NCI-H2196 treated with DMSO at 0.1 percent for 48 hours (cell line): ENCODE data around the gene DOLPP1.

Experiments
- DNase-seq: peaks from one replicate; lab custom pipeline; 2025; ENCODE audit not compliant: unreplicated experiment; lab: John Stamatoyannopoulos, UW

Gene DOLPP1

GRCh38 chr9:129063061-129063460 lies 17.9 kb upstream of the DOLPP1 start:
- no peak for DNase-seq

GRCh38 chr9:129064499-129064908 lies 16.4 kb upstream of the DOLPP1 start:
- DNase-seq = no peak

GRCh38 chr9:129068110-129068509 lies 12.8 kb upstream of the DOLPP1 start:
- no peak for DNase-seq

GRCh38 chr9:129068990-129069861 lies 11.7 kb upstream of the DOLPP1 start:
- DNase-seq = no peak

- DNase-seq = no peak
These were observed 10.9 kb upstream of the DOLPP1 start for GRCh38 chr9:129069862-129070641.

GRCh38 chr9:129070696-129071525 lies 10.0 kb upstream of the DOLPP1 start:
- DNase-seq = no peak

GRCh38 chr9:129071526-129072126 lies 9.3 kb upstream of the DOLPP1 start:
- no peak for DNase-seq

- DNase-seq = no peak
These were observed 8.7 kb upstream of the DOLPP1 start for GRCh38 chr9:129072171-129072570.

- DNase-seq = no peak
These were observed 7.5 kb upstream of the DOLPP1 start for GRCh38 chr9:129073404-129073803.

- DNase-seq = no peak
These were observed 6.8 kb upstream of the DOLPP1 start for GRCh38 chr9:129074106-129074505.

GRCh38 chr9:129075996-129076639 lies 4.8 kb upstream of the DOLPP1 start:
- DNase-seq = no peak

- no peak for DNase-seq
These were observed 4.3 kb upstream of the DOLPP1 start for GRCh38 chr9:129076640-129077037.

GRCh38 chr9:129077236-129077635 lies 3.7 kb upstream of the DOLPP1 start:
- no peak for DNase-seq

GRCh38 chr9:129078691-129079503 lies 2.0 kb upstream of the DOLPP1 start:
- DNase-seq = no peak

- DNase-seq = no peak
These were observed 1.1 kb upstream of the DOLPP1 start for GRCh38 chr9:129079829-129080228.

- DNase-seq = no peak
These were observed 662 bp upstream of the DOLPP1 start for GRCh38 chr9:129080298-129080600.

GRCh38 chr9:129081388-129081904 lies 535 bp downstream of the DOLPP1 start:
- DNase-seq = no peak

GRCh38 chr9:129084087-129084486 lies 3.2 kb downstream of the DOLPP1 start:
- DNase-seq = no peak

- DNase-seq = no peak
These were observed 8.3 kb downstream of the DOLPP1 start for GRCh38 chr9:129089246-129089645.
